Testis (tissue), 2 donors: ENCODE measurements around the gene ETS1.

Experiments
- CTCF ChIP-seq, 3 experiments: fragments of 450-650 bp in 2 of 3; fragments of 200-600 bp in 1 of 3; sonication (generic) in 1 of 3; IDR thresholded peaks; one replicate each; pipeline ENCODE4 v1.5.1; 2016 to 2019; ENCODE audit warnings: antibody characterized with exemption in 3 of 3, mild to moderate bottlenecking in 2 of 3, moderate library complexity in 1 of 3
- POLR2A ChIP-seq: fragments of 450-650 bp; IDR thresholded peaks from one replicate; pipeline ENCODE4 v1.6.1; 2017; ENCODE audit warnings: antibody characterized with exemption, mild to moderate bottlenecking, moderate library complexity

- TF ChIP-seq CTCF (IDR thresholded peaks at IDR 0.05) (no peak), POLR2A (no peak)
Observed at GRCh38 chr11:128512474-128512996, 74.8 kb downstream of the ETS1 start.
